HCT116 (cell line): ENCODE results near the gene FNBP1L. TPM values are rescaled to one million over a fixed set of nuclear protein-coding genes. Genes with fewer than 3 reads are reported as not detected.

Source experiments
- ATAC-seq: fragments of 200-7000 bp; cut with Tn5 transposase; 2 replicates; pipeline ENCODE4 v1.9.1; 2020; ENCODE audit warnings: mild to moderate bottlenecking, moderate library complexity
- BruUV-seq: library from RNA; stranded (reverse); fragments of 400-500 nt; replicated peaks from 2 replicates; lab custom pipeline; 2021; lab: Mats Ljungman, UMichigan
- CTCF ChIA-PET: fragments of 300-600 bp; sonication (Branson Sonifier 250); formaldehyde crosslinking; loops from one replicate; lab custom pipeline; 2021; ENCODE audit warnings: antibody characterized with exemption; lab: Charles Lee
- POLR2A ChIA-PET: fragments of 300-600, 350-600 bp; sonication (Branson Sonifier 250); formaldehyde crosslinking; loops from one replicate; lab custom pipeline; 2021; ENCODE audit warnings: antibody characterized with exemption; lab: Charles Lee
- RAD21 ChIA-PET, 2 experiments: fragments of 300-600 bp; sonication (Branson Sonifier 250); formaldehyde crosslinking; loops; one replicate each; lab custom pipeline; 2023; ENCODE audit warnings: low total read pairs in 2 of 2; ENCODE audit not compliant: uncharacterized antibody in 2 of 2, unreplicated experiment in 2 of 2, low non-redundant PET in 1 of 2; lab: Charles Lee
- DNase-seq: peaks from one replicate; pipeline ENCODE4 v3.0.0-alpha.2; 2010; ENCODE audit warnings: low read depth, low spot score
- H2AFZ ChIP-seq: fragments of 200-600 bp; shearing (Covaris generic), sonication (generic); 2 replicates; pipeline ENCODE4 v1.6.1; 2017; ENCODE audit warnings: low read depth, mixed run types, mixed read lengths, antibody characterized with exemption, low read length; ENCODE audit not compliant: poor library complexity, severe bottlenecking
- H3K27ac ChIP-seq: 2 replicates; pipeline ENCODE4 v1.5.1; 2012; ENCODE audit warnings: low read depth, low read length
- H3K27me3 ChIP-seq: fragments of 200-600 bp; sonication (generic); 2 replicates; pipeline ENCODE4 v1.6.1; 2016; ENCODE audit warnings: mixed run types, low read length, mixed read lengths; ENCODE audit not compliant: insufficient read depth
- H3K36me3 ChIP-seq, 2 experiments: fragments of 200-500 bp in 1 of 2; fragments of 200-600 bp in 1 of 2; sonication (Bioruptor generic) in 1 of 2; sonication (generic) in 1 of 2; 2 replicates each; pipeline versions ENCODE4 v1.5.1 to v1.6.1; 2014 to 2016; ENCODE audit warnings: low read length in 2 of 2, inconsistent platforms in 1 of 2, mixed read lengths in 1 of 2, mixed run types in 1 of 2; ENCODE audit not compliant: insufficient read depth in 2 of 2, control insufficient read depth in 1 of 2
- H3K4me1 ChIP-seq, 2 experiments: fragments of 200-600 bp in 1 of 2; sonication (generic) in 1 of 2; 2 replicates each; pipeline versions ENCODE4 v1.5.1 to v1.6.1; 2012 to 2017; ENCODE audit warnings: low read length in 2 of 2, inconsistent platforms in 1 of 2, mild to moderate bottlenecking in 1 of 2, mixed read lengths in 1 of 2, mixed run types in 1 of 2, moderate library complexity in 1 of 2; ENCODE audit not compliant: insufficient read depth in 2 of 2, control insufficient read depth in 1 of 2
- H3K4me2 ChIP-seq: fragments of 200-600 bp; sonication (generic); 2 replicates; pipeline ENCODE4 v1.6.1; 2017; ENCODE audit warnings: mixed run types, low read length, mixed read lengths
- H3K4me3 ChIP-seq, 2 experiments: fragments of 200-600 bp in 1 of 2; sonication (generic) in 1 of 2; replicated peaks in 1 of 2; 2 replicates each; pipeline ENCODE4 v1.5.1; 2011 to 2016; ENCODE audit warnings: low read length in 2 of 2, control low read depth in 1 of 2, low read depth in 1 of 2, mild to moderate bottlenecking in 1 of 2, mixed read lengths in 1 of 2, mixed run types in 1 of 2
- H3K79me2 ChIP-seq: fragments of 200-600 bp; sonication (generic); 2 replicates; pipeline ENCODE4 v1.6.1; 2017; ENCODE audit warnings: mild to moderate bottlenecking, mixed run types, low read length, moderate library complexity, mixed read lengths; ENCODE audit not compliant: insufficient read depth
- H3K9ac ChIP-seq: fragments of 200-600 bp; sonication (generic); 2 replicates; pipeline ENCODE4 v1.6.1; 2016; ENCODE audit warnings: low read length, mixed read lengths
- H3K9me2 ChIP-seq: fragments of 200-600 bp; sonication (generic), shearing (Covaris generic); 2 replicates; pipeline ENCODE4 v1.6.1; 2017; ENCODE audit warnings: mixed run types, mild to moderate bottlenecking, moderate library complexity; ENCODE audit not compliant: insufficient read depth
- H3K9me3 ChIP-seq, 2 experiments: fragments of 200-500 bp in 1 of 2; fragments of 200-600 bp in 1 of 2; sonication (Bioruptor generic) in 1 of 2; sonication (generic) in 1 of 2; 2 replicates each; pipeline ENCODE4 v1.6.1; 2014 to 2017; ENCODE audit warnings: low read length in 2 of 2, mixed read lengths in 2 of 2, inconsistent platforms in 1 of 2, low read depth in 1 of 2, mild to moderate bottlenecking in 1 of 2, mixed run types in 1 of 2, moderate library complexity in 1 of 2; ENCODE audit not compliant: control insufficient read depth in 1 of 2, insufficient read depth in 1 of 2
- H4K20me1 ChIP-seq: fragments of 200-600 bp; sonication (generic), shearing (Covaris generic); 2 replicates; pipeline ENCODE4 v1.6.1; 2017; ENCODE audit warnings: mixed run types, mild to moderate bottlenecking, moderate library complexity; ENCODE audit not compliant: insufficient read depth
- CEBPB ChIP-seq: IDR thresholded peaks from 2 replicates; pipeline ENCODE4 v1.6.1; 2012; ENCODE audit warnings: low read depth
- EGR1 ChIP-seq: IDR thresholded peaks from 2 replicates; pipeline ENCODE4 v1.6.1; 2012; ENCODE audit warnings: low read depth
- ELF1 ChIP-seq: IDR thresholded peaks from 2 replicates; pipeline ENCODE4 v1.6.1; 2012; ENCODE audit warnings: low read depth, borderline replicate concordance
- FOSL1 ChIP-seq: IDR thresholded peaks from 2 replicates; pipeline ENCODE4 v1.6.1; 2012; ENCODE audit warnings: low read depth
- JUND ChIP-seq: IDR thresholded peaks from 2 replicates; pipeline ENCODE4 v1.6.1; 2012
- POLR2A ChIP-seq: IDR thresholded peaks from 2 replicates; pipeline ENCODE4 v1.7.0; 2011; ENCODE audit warnings: borderline replicate concordance; ENCODE audit not compliant: insufficient read depth, insufficient read length; ENCODE audit errors: extremely low read depth
- POLR2AphosphoS5 ChIP-seq: IDR thresholded peaks from 2 replicates; pipeline ENCODE4 v1.6.1; 2011; ENCODE audit warnings: mild to moderate bottlenecking, low read depth, low read length, moderate library complexity
- RAD21 ChIP-seq: IDR thresholded peaks from 2 replicates; pipeline ENCODE4 v1.6.1; 2012; ENCODE audit warnings: low read depth, mild to moderate bottlenecking
- SIN3A ChIP-seq: IDR thresholded peaks from 2 replicates; pipeline ENCODE4 v1.6.1; 2012; ENCODE audit warnings: low read depth
- SP1 ChIP-seq: IDR thresholded peaks from 2 replicates; pipeline ENCODE4 v1.6.1; 2012; ENCODE audit warnings: low read depth
- SRF ChIP-seq: IDR thresholded peaks from 2 replicates; pipeline ENCODE4 v1.6.1; 2012; ENCODE audit warnings: low read depth
- YY1 ChIP-seq: IDR thresholded peaks from 2 replicates; pipeline ENCODE4 v1.6.1; 2011; ENCODE audit warnings: low read length, low read depth, moderate library complexity, mild to moderate bottlenecking; ENCODE audit not compliant: insufficient replicate concordance; ENCODE audit errors: extremely low read depth
- ZFX ChIP-seq: fragments of 450-650 bp; IDR thresholded peaks from 2 replicates; pipeline ENCODE4 v1.6.1; 2017
- ZNF274 ChIP-seq: fragments of 200-500 bp; sonication (Bioruptor generic); IDR thresholded peaks from 2 replicates; pipeline ENCODE4 v1.6.1; 2014; ENCODE audit warnings: mild to moderate bottlenecking, low read depth, low read length, inconsistent platforms
- intact Hi-C: fragments of 100-400 bp; cut with micrococcal nuclease; formaldehyde crosslinking; loops from 2 replicates; pipeline ENCODE4 v1.10.0; 2022
- total RNA-seq: library from RNA; stranded (reverse); gene quantifications from one replicate; pipeline ENCODE4 v1.2.1, GENCODE V29; 2021; ENCODE audit not compliant: unreplicated experiment
- TF ChIP-seq, protein P1 (sequence below): IDR thresholded peaks from 2 replicates; pipeline ENCODE4 v1.6.1; 2012; ENCODE audit warnings: low read depth
- TF ChIP-seq, protein P2 (sequence below): IDR thresholded peaks from 2 replicates; pipeline ENCODE4 v1.6.1; 2011; ENCODE audit warnings: mild to moderate bottlenecking, low read length, moderate library complexity; ENCODE audit not compliant: insufficient replicate concordance; ENCODE audit errors: extremely low read depth
- TF ChIP-seq, protein P3 (sequence below): IDR thresholded peaks from 2 replicates; pipeline ENCODE4 v1.6.1; 2012
- TF ChIP-seq, protein P4 (sequence below), 3 experiments: fragments of 200-600 bp in 1 of 3; sonication (generic) in 1 of 3; IDR thresholded peaks in 2 of 3; conservative IDR thresholded peaks in 1 of 3; 2 replicates each; pipeline ENCODE4 v1.5.1; 2012 to 2017; ENCODE audit warnings: low read depth in 2 of 3, low read length in 2 of 3, antibody characterized with exemption in 1 of 3, borderline replicate concordance in 1 of 3, control low read depth in 1 of 3, mild to moderate bottlenecking in 1 of 3, mixed read lengths in 1 of 3, mixed run types in 1 of 3, moderate library complexity in 1 of 3; ENCODE audit not compliant: insufficient read depth in 1 of 3

Gene FNBP1L
- total RNA-seq, 1 experiment from 2014 or later, result 26.1 TPM

DNA sequence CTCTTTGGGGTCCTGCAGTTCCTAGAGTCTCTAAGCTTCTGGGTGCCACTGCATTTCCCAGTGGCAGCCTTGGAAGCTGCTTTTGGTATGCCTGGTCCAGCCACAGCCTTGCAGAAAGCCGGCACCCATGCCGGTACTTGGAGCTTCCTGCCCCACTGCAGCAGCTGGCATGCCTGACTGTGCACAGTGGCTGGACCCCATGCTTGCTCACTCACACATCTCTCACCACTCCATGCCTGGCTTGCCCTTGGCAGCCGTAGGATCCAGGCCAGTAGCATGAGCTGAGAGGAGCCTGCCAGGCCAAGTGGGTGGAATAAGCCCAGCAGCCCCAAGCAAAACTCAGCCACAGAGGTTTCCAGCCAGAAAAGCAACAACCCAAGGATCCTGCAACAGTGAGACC is 20.3 kb upstream of the FNBP1L start:
- no peaks in the 10 kb centered on the region for H4K20me1 ChIP-seq
- CTCF ChIA-PET, result no interaction called here
- POLR2A ChIA-PET, result no interaction called here
- no TSS peak for BruUV-seq
- no peaks in the 10 kb centered on the region for H3K27me3 ChIP-seq
- H3K9ac ChIP-seq, result no peak overlapping the region
- H3K4me2 ChIP-seq, result no peak overlapping the region
- peaks cover 7 to 9% of the 10 kb centered on the region in 2 experiments; a peak in 3 of 4 replicates for H3K9me3 ChIP-seq
- H3K27ac ChIP-seq, result no peak overlapping the region
- H3K4me3 ChIP-seq, result no peak overlapping the region
- H3K4me1 ChIP-seq, result no peaks in the 10 kb centered on the region
- no peaks in the 10 kb centered on the region for H3K9me2 ChIP-seq
- DNase-seq, result no peak
- ATAC-seq, result no peak
- no peaks in the 10 kb centered on the region for H3K79me2 ChIP-seq
- intact Hi-C loops, result no loop called here
- RAD21 ChIA-PET, result no interaction called here
- no peak for TF ChIP-seq ZFX
- TF ChIP-seq, protein P1, sequence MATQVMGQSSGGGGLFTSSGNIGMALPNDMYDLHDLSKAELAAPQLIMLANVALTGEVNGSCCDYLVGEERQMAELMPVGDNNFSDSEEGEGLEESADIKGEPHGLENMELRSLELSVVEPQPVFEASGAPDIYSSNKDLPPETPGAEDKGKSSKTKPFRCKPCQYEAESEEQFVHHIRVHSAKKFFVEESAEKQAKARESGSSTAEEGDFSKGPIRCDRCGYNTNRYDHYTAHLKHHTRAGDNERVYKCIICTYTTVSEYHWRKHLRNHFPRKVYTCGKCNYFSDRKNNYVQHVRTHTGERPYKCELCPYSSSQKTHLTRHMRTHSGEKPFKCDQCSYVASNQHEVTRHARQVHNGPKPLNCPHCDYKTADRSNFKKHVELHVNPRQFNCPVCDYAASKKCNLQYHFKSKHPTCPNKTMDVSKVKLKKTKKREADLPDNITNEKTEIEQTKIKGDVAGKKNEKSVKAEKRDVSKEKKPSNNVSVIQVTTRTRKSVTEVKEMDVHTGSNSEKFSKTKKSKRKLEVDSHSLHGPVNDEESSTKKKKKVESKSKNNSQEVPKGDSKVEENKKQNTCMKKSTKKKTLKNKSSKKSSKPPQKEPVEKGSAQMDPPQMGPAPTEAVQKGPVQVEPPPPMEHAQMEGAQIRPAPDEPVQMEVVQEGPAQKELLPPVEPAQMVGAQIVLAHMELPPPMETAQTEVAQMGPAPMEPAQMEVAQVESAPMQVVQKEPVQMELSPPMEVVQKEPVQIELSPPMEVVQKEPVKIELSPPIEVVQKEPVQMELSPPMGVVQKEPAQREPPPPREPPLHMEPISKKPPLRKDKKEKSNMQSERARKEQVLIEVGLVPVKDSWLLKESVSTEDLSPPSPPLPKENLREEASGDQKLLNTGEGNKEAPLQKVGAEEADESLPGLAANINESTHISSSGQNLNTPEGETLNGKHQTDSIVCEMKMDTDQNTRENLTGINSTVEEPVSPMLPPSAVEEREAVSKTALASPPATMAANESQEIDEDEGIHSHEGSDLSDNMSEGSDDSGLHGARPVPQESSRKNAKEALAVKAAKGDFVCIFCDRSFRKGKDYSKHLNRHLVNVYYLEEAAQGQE, result no peak
- no peak for TF ChIP-seq EGR1
- TF ChIP-seq POLR2A, result no peak
- TF ChIP-seq ZNF274, result no peak
- TF ChIP-seq, protein P2, sequence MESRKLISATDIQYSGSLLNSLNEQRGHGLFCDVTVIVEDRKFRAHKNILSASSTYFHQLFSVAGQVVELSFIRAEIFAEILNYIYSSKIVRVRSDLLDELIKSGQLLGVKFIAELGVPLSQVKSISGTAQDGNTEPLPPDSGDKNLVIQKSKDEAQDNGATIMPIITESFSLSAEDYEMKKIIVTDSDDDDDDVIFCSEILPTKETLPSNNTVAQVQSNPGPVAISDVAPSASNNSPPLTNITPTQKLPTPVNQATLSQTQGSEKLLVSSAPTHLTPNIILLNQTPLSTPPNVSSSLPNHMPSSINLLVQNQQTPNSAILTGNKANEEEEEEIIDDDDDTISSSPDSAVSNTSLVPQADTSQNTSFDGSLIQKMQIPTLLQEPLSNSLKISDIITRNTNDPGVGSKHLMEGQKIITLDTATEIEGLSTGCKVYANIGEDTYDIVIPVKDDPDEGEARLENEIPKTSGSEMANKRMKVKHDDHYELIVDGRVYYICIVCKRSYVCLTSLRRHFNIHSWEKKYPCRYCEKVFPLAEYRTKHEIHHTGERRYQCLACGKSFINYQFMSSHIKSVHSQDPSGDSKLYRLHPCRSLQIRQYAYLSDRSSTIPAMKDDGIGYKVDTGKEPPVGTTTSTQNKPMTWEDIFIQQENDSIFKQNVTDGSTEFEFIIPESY, result no peak
- TF ChIP-seq SP1, result no peak
- TF ChIP-seq ELF1, result no peak
- no peak for TF ChIP-seq POLR2AphosphoS5
- TF ChIP-seq RAD21, result no peak
- TF ChIP-seq, protein P3, sequence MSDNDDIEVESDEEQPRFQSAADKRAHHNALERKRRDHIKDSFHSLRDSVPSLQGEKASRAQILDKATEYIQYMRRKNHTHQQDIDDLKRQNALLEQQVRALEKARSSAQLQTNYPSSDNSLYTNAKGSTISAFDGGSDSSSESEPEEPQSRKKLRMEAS, result no peak
- TF ChIP-seq SIN3A, result no peak
- TF ChIP-seq CEBPB, result no peak
- no peak for TF ChIP-seq YY1
- TF ChIP-seq, protein P4, sequence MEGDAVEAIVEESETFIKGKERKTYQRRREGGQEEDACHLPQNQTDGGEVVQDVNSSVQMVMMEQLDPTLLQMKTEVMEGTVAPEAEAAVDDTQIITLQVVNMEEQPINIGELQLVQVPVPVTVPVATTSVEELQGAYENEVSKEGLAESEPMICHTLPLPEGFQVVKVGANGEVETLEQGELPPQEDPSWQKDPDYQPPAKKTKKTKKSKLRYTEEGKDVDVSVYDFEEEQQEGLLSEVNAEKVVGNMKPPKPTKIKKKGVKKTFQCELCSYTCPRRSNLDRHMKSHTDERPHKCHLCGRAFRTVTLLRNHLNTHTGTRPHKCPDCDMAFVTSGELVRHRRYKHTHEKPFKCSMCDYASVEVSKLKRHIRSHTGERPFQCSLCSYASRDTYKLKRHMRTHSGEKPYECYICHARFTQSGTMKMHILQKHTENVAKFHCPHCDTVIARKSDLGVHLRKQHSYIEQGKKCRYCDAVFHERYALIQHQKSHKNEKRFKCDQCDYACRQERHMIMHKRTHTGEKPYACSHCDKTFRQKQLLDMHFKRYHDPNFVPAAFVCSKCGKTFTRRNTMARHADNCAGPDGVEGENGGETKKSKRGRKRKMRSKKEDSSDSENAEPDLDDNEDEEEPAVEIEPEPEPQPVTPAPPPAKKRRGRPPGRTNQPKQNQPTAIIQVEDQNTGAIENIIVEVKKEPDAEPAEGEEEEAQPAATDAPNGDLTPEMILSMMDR (IDR thresholded peaks at IDR 0.05 in 2 of 3, conservative IDR thresholded peaks at IDR 0.05 in 1 of 3; ENCODE audit: borderline replicate concordance in 1 of 3, insufficient read depth in 1 of 3, low read depth in 2 of 3, low read length in 2 of 3), result no peak
- TF ChIP-seq SRF, result no peak
- no peak for TF ChIP-seq JUND
- no peak for TF ChIP-seq FOSL1
- H2AFZ ChIP-seq, result no peak overlapping the region
- H3K36me3 ChIP-seq, result no peaks in the 10 kb centered on the region
